Esophagus muscularis mucosa (tissue), 4 donors: ENCODE measurements around the gene MRTFA. TPM values are rescaled to one million over a fixed set of nuclear protein-coding genes. Genes with fewer than 3 reads are reported as not detected.

Experiments used
- DNase-seq: peaks from one replicate; pipeline ENCODE4 v3.0.0-alpha.2; 2017; ENCODE audit errors: extremely low spot score
- H3K27ac ChIP-seq, 4 donors: fragments of 200-600 bp; sonication (generic); replicated peaks in 1 of 4; 1 replicate in 3 of 4; 2 replicates in 1 of 4; pipeline ENCODE4 v1.5.1; 2016 to 2019; ENCODE audit warnings: mild to moderate bottlenecking in 1 of 4
- H3K27me3 ChIP-seq, 4 donors: fragments of 200-600 bp; sonication (generic); one replicate each; pipeline versions ENCODE4 v1.5.1 to v1.6.0; 2016 to 2019
- H3K36me3 ChIP-seq, 4 donors: fragments of 200-600 bp; sonication (generic); one replicate each; pipeline ENCODE4 v1.5.1; 2016 to 2019
- H3K4me1 ChIP-seq, 4 donors: fragments of 200-600 bp; sonication (generic); one replicate each; pipeline ENCODE4 v1.5.1; 2016 to 2019
- H3K4me3 ChIP-seq, 4 donors: fragments of 200-600 bp; sonication (generic); 1 replicate in 2 of 4; 2 replicates in 2 of 4; pipeline ENCODE4 v1.5.1; 2016 to 2019; ENCODE audit warnings: mild to moderate bottlenecking in 4 of 4, moderate library complexity in 1 of 4
- H3K9me3 ChIP-seq, 4 donors: fragments of 200-600 bp; sonication (generic); 1 replicate in 3 of 4; 2 replicates in 1 of 4; pipeline ENCODE4 v1.5.1; 2016 to 2019
- CTCF ChIP-seq, 3 experiments: fragments of 200-600 bp in 2 of 3; fragments of 450-650 bp in 1 of 3; sonication (generic) in 2 of 3; IDR thresholded peaks; one replicate each; pipeline ENCODE4 v1.5.1; 2017 to 2019; ENCODE audit warnings: antibody characterized with exemption in 3 of 3, mild to moderate bottlenecking in 2 of 3, moderate library complexity in 1 of 3
- EP300 ChIP-seq: sonication (generic); formaldehyde crosslinking; IDR thresholded peaks from one replicate; pipeline ENCODE4 v1.6.1; 2017; ENCODE audit warnings: antibody characterized with exemption
- POLR2A ChIP-seq: fragments of 450-650 bp; IDR thresholded peaks from one replicate; pipeline ENCODE4 v1.6.1; 2017; ENCODE audit warnings: antibody characterized with exemption, moderate library complexity, mild to moderate bottlenecking, low read depth
- POLR2AphosphoS5 ChIP-seq, 2 donors: sonication (generic); formaldehyde crosslinking; IDR thresholded peaks; one replicate each; pipeline ENCODE4 v1.6.1; 2017; ENCODE audit warnings: antibody characterized with exemption in 2 of 2
- WGBS: methylation state at CpG from one replicate; pipeline ENCODE4 v1.1.5; 2018; 5-methylcytosine and 5-hydroxymethylcytosine counted together
- intact Hi-C: fragments of 100-400 bp; cut with DNase I; formaldehyde crosslinking; loops from one replicate; pipeline ENCODE4 v1.15.1; 2023
- total RNA-seq, 4 donors: library from RNA; depleted of rRNA; stranded (reverse); fragments of >200 nt; gene quantifications; one replicate each; pipeline versions ENCODE4 v1.1.0 to v1.2.1, GENCODE V29; 2016

Gene MRTFA
- total RNA-seq, 4 donors from 2014 or later = 55.6 to 88.7 (median 73.6) TPM

- no peaks in the 10 kb centered on the region for H3K27me3 ChIP-seq
- H3K4me3 ChIP-seq = no peak overlapping the region
- no peak for DNase-seq
- TF ChIP-seq POLR2AphosphoS5 (IDR thresholded peaks at IDR 0.05) (no peak), POLR2A (no peak), CTCF (IDR thresholded peaks at IDR 0.05) (no peak), EP300 (no peak)
- 86% methylated on average over 17 of the region's 17 CpGs for WGBS
- no peaks in the 10 kb centered on the region for H3K9me3 ChIP-seq
- no peak overlapping the region for H3K27ac ChIP-seq
- intact Hi-C loops = no loop called here
- H3K36me3 ChIP-seq = peaks cover 54 to 98% (median 91%) of the 10 kb centered on the region in 4 donors
- H3K4me1 ChIP-seq = peaks cover 0 to 37% (median 19%) of the 10 kb centered on the region in 4 donors
Observed at GRCh38 chr22:40423882-40424640, 212.5 kb downstream of the MRTFA start.

- 62% methylated on average over 5 of the region's 5 CpGs for WGBS
- Histone ChIP-seq H3K36me3 (peaks cover 58 to 98% (median 91%) of the 10 kb centered on the region in 4 donors), H3K27ac (no peak overlapping the region), H3K27me3 (no peaks in the 10 kb centered on the region), H3K9me3 (no peaks in the 10 kb centered on the region), H3K4me3 (no peak overlapping the region), H3K4me1 (peaks cover 0 to 40% (median 23%) of the 10 kb centered on the region in 4 donors)
- intact Hi-C loops = no loop called here
- TF ChIP-seq EP300 = no peak
- TF ChIP-seq POLR2A = no peak
- no peak for TF ChIP-seq CTCF (IDR thresholded peaks at IDR 0.05)
- no peak for TF ChIP-seq POLR2AphosphoS5 (IDR thresholded peaks at IDR 0.05)
- no peak for DNase-seq
Observed at GRCh38 chr22:40423310-40423688, 213.2 kb downstream of the MRTFA start.

- DNase-seq = no peak
- no peak for TF ChIP-seq EP300
- TF ChIP-seq POLR2AphosphoS5 (IDR thresholded peaks at IDR 0.05) = no peak
- no peak for TF ChIP-seq POLR2A
- no peak for TF ChIP-seq CTCF (IDR thresholded peaks at IDR 0.05)
- no peak overlapping the region for H3K27ac ChIP-seq
Observed at GRCh38 chr22:40422558-40423309, 213.8 kb downstream of the MRTFA start.

GRCh38 chr22:40421941-40422340 is 214.6 kb downstream of the MRTFA start:
- H3K4me3 ChIP-seq = no peak overlapping the region
- H3K27ac ChIP-seq = no peak overlapping the region
- H3K4me1 ChIP-seq = peaks cover 0 to 35% (median 19%) of the 10 kb centered on the region in 4 donors
- no peak for DNase-seq
- intact Hi-C loops = no loop called here
- no peak for TF ChIP-seq EP300
- no peak for TF ChIP-seq POLR2AphosphoS5 (IDR thresholded peaks at IDR 0.05)
- no peak for TF ChIP-seq POLR2A
- no peak for TF ChIP-seq CTCF (IDR thresholded peaks at IDR 0.05)
- H3K27me3 ChIP-seq = no peaks in the 10 kb centered on the region
- no peaks in the 10 kb centered on the region for H3K9me3 ChIP-seq
- 89% methylated on average over 1 of the region's 1 CpG for WGBS
- H3K36me3 ChIP-seq = peaks cover 62 to 99% (median 94%) of the 10 kb centered on the region in 4 donors

More at GRCh38 chr22:40422558-40423309, 213.8 kb downstream of the MRTFA start:
- Histone ChIP-seq H3K9me3 (no peaks in the 10 kb centered on the region), H3K4me3 (no peak overlapping the region), H3K27me3 (no peaks in the 10 kb centered on the region), H3K36me3 (peaks cover 58 to 99% (median 91%) of the 10 kb centered on the region in 4 donors), H3K4me1 (peaks cover 0 to 40% (median 23%) of the 10 kb centered on the region in 4 donors)
- intact Hi-C loops = no loop called here
- 96% methylated on average over 4 of the region's 9 CpGs for WGBS
